ENCODE data around the gene PTCD2.

PTCD2 gene

DNA sequence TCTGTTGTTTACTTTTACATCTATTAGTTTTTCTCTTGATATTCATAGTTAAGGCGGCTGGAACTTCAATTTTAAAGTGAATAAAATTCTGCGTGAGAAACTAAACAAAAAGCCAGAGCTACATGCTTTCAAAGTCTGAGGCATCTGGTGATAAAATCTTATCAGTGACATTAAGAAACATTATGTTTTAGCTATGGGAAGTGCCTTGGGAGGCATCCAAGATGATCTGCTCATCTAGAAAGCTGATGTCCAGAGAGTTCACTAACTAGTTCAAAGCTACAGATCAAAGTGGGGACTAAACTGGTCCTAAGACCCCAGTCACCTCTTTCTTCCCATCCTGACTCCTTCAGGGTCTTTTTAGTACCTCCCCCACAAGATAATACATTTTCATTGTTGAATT lies 37.3 kb upstream of the PTCD2 start:
- ATAC-seq: peak; percentile 42

DNA sequence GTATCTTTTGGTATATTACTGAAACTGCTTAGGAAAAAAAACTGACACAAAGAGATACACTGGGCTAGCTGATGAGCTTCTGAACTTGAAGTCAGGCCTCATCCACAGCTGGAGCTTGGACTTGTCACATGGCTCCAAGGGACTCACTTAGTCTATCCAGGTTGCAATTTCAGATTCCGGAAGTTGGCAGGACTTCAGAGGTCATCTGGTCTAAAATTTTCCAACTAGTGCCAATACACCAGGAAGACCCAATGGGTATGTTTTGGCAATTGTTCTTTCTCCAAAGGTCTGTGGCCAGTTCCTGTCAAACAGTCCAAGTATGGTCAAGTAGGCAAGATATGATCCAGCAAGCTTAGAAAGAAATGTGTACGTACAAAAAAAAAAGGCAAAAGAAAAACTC lies 36.8 kb upstream of the PTCD2 start:
- ATAC-seq: no peak

More for the DNA sequence above, 37.3 kb upstream of the PTCD2 start:
- TF ChIP-seq RARB (CRISPR knock-in tag; IDR thresholded peaks at IDR 0.05) (no peak), BACH2 (CRISPR knock-in tag; IDR thresholded peaks at IDR 0.05; ENCODE audit: borderline replicate concordance) (no peak), ISL1 (CRISPR knock-in tag; IDR thresholded peaks at IDR 0.05) (peak; percentile 94), ZNF70 (CRISPR knock-in tag; IDR thresholded peaks at IDR 0.05) (no peak), ESRRG (CRISPR knock-in tag; IDR thresholded peaks at IDR 0.05) (0 out of 2 replicates have a peak, but pooled peaks have one; percentile 56), OSR1 (CRISPR knock-in tag; IDR thresholded peaks at IDR 0.05) (no peak), CREB5 (CRISPR knock-in tag; IDR thresholded peaks at IDR 0.05; ENCODE audit: low read depth) (peak; percentile 61; the same call in 1 of the 2 replicates), CSDC2 (CRISPR knock-in tag; IDR thresholded peaks at IDR 0.05) (no peak), ZFP30 (CRISPR knock-in tag; IDR thresholded peaks at IDR 0.05) (no peak), ZNF8 (CRISPR knock-in tag; IDR thresholded peaks at IDR 0.05) (no peak), TCF4 (CRISPR knock-in tag; IDR thresholded peaks at IDR 0.05; ENCODE audit: borderline replicate concordance) (peak; percentile 53; the same call in 1 of the 2 replicates), GLIS3 (CRISPR knock-in tag; IDR thresholded peaks at IDR 0.05) (no peak), CSRNP3 (CRISPR knock-in tag; IDR thresholded peaks at IDR 0.05) (no peak), ZNF565 (CRISPR knock-in tag; conservative IDR thresholded peaks at IDR 0.05; ENCODE audit: low read depth) (no peak), ZC3H10 (CRISPR knock-in tag; IDR thresholded peaks at IDR 0.05) (no peak)
- TF ChIP-seq, protein P1, sequence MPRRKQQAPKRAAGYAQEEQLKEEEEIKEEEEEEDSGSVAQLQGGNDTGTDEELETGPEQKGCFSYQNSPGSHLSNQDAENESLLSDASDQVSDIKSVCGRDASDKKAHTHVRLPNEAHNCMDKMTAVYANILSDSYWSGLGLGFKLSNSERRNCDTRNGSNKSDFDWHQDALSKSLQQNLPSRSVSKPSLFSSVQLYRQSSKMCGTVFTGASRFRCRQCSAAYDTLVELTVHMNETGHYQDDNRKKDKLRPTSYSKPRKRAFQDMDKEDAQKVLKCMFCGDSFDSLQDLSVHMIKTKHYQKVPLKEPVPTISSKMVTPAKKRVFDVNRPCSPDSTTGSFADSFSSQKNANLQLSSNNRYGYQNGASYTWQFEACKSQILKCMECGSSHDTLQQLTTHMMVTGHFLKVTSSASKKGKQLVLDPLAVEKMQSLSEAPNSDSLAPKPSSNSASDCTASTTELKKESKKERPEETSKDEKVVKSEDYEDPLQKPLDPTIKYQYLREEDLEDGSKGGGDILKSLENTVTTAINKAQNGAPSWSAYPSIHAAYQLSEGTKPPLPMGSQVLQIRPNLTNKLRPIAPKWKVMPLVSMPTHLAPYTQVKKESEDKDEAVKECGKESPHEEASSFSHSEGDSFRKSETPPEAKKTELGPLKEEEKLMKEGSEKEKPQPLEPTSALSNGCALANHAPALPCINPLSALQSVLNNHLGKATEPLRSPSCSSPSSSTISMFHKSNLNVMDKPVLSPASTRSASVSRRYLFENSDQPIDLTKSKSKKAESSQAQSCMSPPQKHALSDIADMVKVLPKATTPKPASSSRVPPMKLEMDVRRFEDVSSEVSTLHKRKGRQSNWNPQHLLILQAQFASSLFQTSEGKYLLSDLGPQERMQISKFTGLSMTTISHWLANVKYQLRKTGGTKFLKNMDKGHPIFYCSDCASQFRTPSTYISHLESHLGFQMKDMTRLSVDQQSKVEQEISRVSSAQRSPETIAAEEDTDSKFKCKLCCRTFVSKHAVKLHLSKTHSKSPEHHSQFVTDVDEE (CRISPR knock-in tag; IDR thresholded peaks at IDR 0.05): 0 out of 2 replicates have a peak, but pooled peaks have one; percentile 44

DNA sequence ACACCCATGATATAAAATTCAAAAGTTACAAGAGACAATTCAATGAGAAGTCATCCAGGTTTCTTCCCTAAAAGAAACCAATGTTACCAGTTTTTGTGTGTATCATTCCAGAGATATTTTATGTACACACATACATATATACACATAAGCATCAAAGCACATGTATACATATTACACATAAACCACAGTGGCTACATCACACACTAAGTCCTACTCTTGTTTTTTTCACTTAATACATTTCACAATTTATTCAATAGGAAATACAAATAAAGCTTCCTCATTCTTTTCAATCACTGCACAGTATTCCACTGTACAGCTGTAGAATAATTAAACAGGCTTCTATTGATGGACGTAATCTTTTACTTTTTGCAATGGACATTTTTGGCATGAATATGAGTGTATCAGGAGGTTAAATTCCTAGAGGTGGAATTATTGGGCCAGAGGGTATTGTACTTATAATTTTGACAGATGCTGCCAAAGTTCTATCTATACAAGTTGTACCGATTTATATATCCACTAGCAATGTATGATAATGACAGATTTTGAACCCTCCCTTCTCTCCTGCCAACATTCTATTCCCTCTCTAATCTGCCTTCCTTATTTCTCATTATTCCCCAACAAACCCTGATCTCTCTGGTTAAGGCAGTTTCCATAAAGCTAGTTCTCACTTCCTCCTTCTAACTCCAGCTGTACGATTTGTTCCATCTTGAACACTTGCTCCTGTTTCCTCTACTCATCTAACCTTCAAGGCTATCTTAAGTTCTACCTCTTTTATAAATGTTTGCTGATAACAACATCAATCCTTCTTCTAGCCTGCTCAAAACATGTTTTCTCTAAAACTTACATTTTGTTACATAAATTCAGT lies 35.4 kb upstream of the PTCD2 start:
- TF ChIP-seq PPARA (CRISPR knock-in tag; IDR thresholded peaks at IDR 0.05; ENCODE audit: borderline replicate concordance) (no peak), TOX (CRISPR knock-in tag; IDR thresholded peaks at IDR 0.05; ENCODE audit: borderline replicate concordance) (no peak), TCF4 (CRISPR knock-in tag; IDR thresholded peaks at IDR 0.05; ENCODE audit: borderline replicate concordance) (no peak), ARNTL (CRISPR knock-in tag; IDR thresholded peaks at IDR 0.05; ENCODE audit: borderline replicate concordance, low read depth) (no peak)
- no peak for ATAC-seq

More for the DNA sequence above, 36.8 kb upstream of the PTCD2 start:
- TF ChIP-seq CSDC2 (CRISPR knock-in tag; IDR thresholded peaks at IDR 0.05): 0 out of 2 replicates have a peak, but pooled peaks have one; percentile 56
- TF ChIP-seq ZFP3 (CRISPR knock-in tag; IDR thresholded peaks at IDR 0.05): peak; percentile 32; the same call in 1 of the 2 replicates
- TF ChIP-seq, protein P2, sequence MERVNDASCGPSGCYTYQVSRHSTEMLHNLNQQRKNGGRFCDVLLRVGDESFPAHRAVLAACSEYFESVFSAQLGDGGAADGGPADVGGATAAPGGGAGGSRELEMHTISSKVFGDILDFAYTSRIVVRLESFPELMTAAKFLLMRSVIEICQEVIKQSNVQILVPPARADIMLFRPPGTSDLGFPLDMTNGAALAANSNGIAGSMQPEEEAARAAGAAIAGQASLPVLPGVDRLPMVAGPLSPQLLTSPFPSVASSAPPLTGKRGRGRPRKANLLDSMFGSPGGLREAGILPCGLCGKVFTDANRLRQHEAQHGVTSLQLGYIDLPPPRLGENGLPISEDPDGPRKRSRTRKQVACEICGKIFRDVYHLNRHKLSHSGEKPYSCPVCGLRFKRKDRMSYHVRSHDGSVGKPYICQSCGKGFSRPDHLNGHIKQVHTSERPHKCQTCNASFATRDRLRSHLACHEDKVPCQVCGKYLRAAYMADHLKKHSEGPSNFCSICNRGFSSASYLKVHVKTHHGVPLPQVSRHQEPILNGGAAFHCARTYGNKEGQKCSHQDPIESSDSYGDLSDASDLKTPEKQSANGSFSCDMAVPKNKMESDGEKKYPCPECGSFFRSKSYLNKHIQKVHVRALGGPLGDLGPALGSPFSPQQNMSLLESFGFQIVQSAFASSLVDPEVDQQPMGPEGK (CRISPR knock-in tag; IDR thresholded peaks at IDR 0.05; ENCODE audit: borderline replicate concordance): no peak

DNA sequence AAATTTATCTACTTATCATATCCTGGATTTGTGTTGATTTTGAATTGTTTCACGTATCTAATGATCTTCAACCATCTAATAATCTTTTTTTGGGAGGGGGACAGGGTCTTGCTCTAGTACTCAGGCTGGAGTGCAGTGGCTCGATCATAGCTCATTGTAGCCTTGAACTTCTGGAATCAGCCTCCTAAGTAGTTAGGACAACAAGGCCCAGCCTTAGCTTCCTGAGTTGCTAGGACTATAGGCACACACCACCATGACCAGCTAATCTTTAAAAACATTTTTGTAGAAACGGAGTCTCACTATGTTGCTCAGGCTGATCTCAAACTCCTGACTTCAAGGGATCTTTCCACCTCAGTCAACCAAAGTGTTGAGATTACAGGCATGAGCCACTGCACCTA lies 34.8 kb upstream of the PTCD2 start:
- TF ChIP-seq ZNF565 (CRISPR knock-in tag; conservative IDR thresholded peaks at IDR 0.05; ENCODE audit: low read depth) (no peak), ISL1 (CRISPR knock-in tag; IDR thresholded peaks at IDR 0.05) (no peak), ZFP3 (CRISPR knock-in tag; IDR thresholded peaks at IDR 0.05) (no peak), BACH2 (CRISPR knock-in tag; IDR thresholded peaks at IDR 0.05; ENCODE audit: borderline replicate concordance) (no peak)
- ATAC-seq: no peak
